Activated CD8-positive, alpha-beta memory T cell treated with anti-CD3 and anti-CD28 coated beads, Interleukin-2, amount 50 U/mL, for 24 hours (primary cell): ENCODE measurements around the gene C17orf75.
"Not testable (repeated sequence)": the region's sequence is repeated elsewhere in the genome, so short reads cannot be mapped to it uniquely, and the experiment has no call there.

Source experiments
- DNase-seq: peaks from one replicate; pipeline ENCODE4 v3.0.0-alpha.2; 2020; ENCODE audit errors: extremely low read depth

C17orf75 gene

GRCh38 chr17:32345951-32346600, 4.1 kb upstream of the C17orf75 start:
- DNase-seq = no peak

GRCh38 chr17:32342603-32343325, 791 bp upstream of the C17orf75 start:
- DNase-seq = no peak

GRCh38 chr17:32341141-32341856, 674 bp downstream of the C17orf75 start:
- peak; percentile 33 for DNase-seq

- no peak for DNase-seq
These were observed 6.3 kb downstream of the C17orf75 start for GRCh38 chr17:32335687-32336086.

- no peak for DNase-seq
These were observed 6.9 kb downstream of the C17orf75 start for GRCh38 chr17:32335046-32335445.

- no peak for DNase-seq
These were observed 8.8 kb downstream of the C17orf75 start for GRCh38 chr17:32333187-32333586.

- DNase-seq = no peak
These were observed 10.5 kb downstream of the C17orf75 start for GRCh38 chr17:32331243-32332040.

- no peak for DNase-seq
These were observed 11.8 kb downstream of the C17orf75 start for GRCh38 chr17:32330147-32330546.

- no peak for DNase-seq
These were observed 14.1 kb downstream of the C17orf75 start for GRCh38 chr17:32327911-32328310.

GRCh38 chr17:32323811-32324491, 18.0 kb downstream of the C17orf75 start:
- no peak for DNase-seq

GRCh38 chr17:32323046-32323445, 18.9 kb downstream of the C17orf75 start:
- no peak for DNase-seq

- DNase-seq = no peak
These were observed 21.1 kb downstream of the C17orf75 start for GRCh38 chr17:32320847-32321246.

- DNase-seq = not testable (repeated sequence)
These were observed 21.9 kb downstream of the C17orf75 start for GRCh38 chr17:32320080-32320479.

- peak; percentile 62 for DNase-seq
These were observed 22.4 kb downstream of the C17orf75 start for GRCh38 chr17:32319548-32319905.

- DNase-seq = no peak
These were observed 23.9 kb downstream of the C17orf75 start for GRCh38 chr17:32318071-32318470.

GRCh38 chr17:32317353-32317752, 24.6 kb downstream of the C17orf75 start:
- no peak for DNase-seq

GRCh38 chr17:32316653-32317052, 25.3 kb downstream of the C17orf75 start:
- not testable (repeated sequence) for DNase-seq

- DNase-seq = no peak
These were observed 26.8 kb downstream of the C17orf75 start for GRCh38 chr17:32315171-32315570.

GRCh38 chr17:32314636-32315035, 27.3 kb downstream of the C17orf75 start:
- no peak for DNase-seq

GRCh38 chr17:32311028-32311536, 30.9 kb downstream of the C17orf75 start:
- no peak for DNase-seq

GRCh38 chr17:32307658-32308057, 34.3 kb downstream of the C17orf75 start:
- DNase-seq = no peak
